NCI-H1436 (cell line): ENCODE results near the gene EFEMP2.
A peak's percentile ranks its signal among the peaks of the same experiment; 100 is the strongest.

Experiments used
- DNase-seq: peaks from one replicate; lab custom pipeline; 2025; lab: John Stamatoyannopoulos, UW

Gene EFEMP2

GRCh38 chr11:65866509-65867283 is 5.9 kb downstream of the EFEMP2 start:
- DNase-seq: no peak

- no peak for DNase-seq
Observed at GRCh38 chr11:65865550-65866172, 6.9 kb downstream of the EFEMP2 start.

GRCh38 chr11:65864706-65865471 is 7.7 kb downstream of the EFEMP2 start:
- no peak for DNase-seq

- DNase-seq: no peak
Observed at GRCh38 chr11:65863889-65864705, 8.5 kb downstream of the EFEMP2 start.

GRCh38 chr11:65862941-65863888 is 9.4 kb downstream of the EFEMP2 start:
- DNase-seq: no peak

GRCh38 chr11:65862191-65862735 is 10.3 kb downstream of the EFEMP2 start:
- DNase-seq: no peak

GRCh38 chr11:65861533-65862183 is 10.9 kb downstream of the EFEMP2 start:
- DNase-seq: no peak

GRCh38 chr11:65861165-65861505 is 11.5 kb downstream of the EFEMP2 start:
- DNase-seq: no peak

GRCh38 chr11:65860278-65861164 is 12.1 kb downstream of the EFEMP2 start, which contains the start of gene MUS81:
Gene MUS81 (plus strand): TSS chr11:65860433. CDS start chr11:65860754, 321 bp downstream.
- peak; percentile 95 for DNase-seq

GRCh38 chr11:65859812-65860277 is 12.8 kb downstream of the EFEMP2 start:
- no peak for DNase-seq

- peak; percentile 96 for DNase-seq
Observed at GRCh38 chr11:65859095-65859811, 13.3 kb downstream of the EFEMP2 start.

- DNase-seq: no peak
Observed at GRCh38 chr11:65858681-65859087, 13.9 kb downstream of the EFEMP2 start.

GRCh38 chr11:65857853-65858680 is 14.5 kb downstream of the EFEMP2 start, which contains the start of gene CFL1:
Gene CFL1 (minus strand): TSS chr11:65858180. CDS start chr11:65858099, 81 bp downstream.
- peak; percentile 95 for DNase-seq

- peak; percentile 45 for DNase-seq
Observed at GRCh38 chr11:65857500-65857852, 15.1 kb downstream of the EFEMP2 start.

- DNase-seq: peak; percentile 54
Observed at GRCh38 chr11:65856689-65857499, 15.7 kb downstream of the EFEMP2 start.

- DNase-seq: no peak
Observed at GRCh38 chr11:65855927-65856363, 16.7 kb downstream of the EFEMP2 start.
